ENCODE measurements around the gene KIZ. TPM values are rescaled to one million over a fixed set of nuclear protein-coding genes. Genes with fewer than 3 reads are reported as not detected.

KIZ gene
- total and polyA plus RNA-seq, 12 donors, result 8.3 to 38.2 (median 26.5) TPM

DNA sequence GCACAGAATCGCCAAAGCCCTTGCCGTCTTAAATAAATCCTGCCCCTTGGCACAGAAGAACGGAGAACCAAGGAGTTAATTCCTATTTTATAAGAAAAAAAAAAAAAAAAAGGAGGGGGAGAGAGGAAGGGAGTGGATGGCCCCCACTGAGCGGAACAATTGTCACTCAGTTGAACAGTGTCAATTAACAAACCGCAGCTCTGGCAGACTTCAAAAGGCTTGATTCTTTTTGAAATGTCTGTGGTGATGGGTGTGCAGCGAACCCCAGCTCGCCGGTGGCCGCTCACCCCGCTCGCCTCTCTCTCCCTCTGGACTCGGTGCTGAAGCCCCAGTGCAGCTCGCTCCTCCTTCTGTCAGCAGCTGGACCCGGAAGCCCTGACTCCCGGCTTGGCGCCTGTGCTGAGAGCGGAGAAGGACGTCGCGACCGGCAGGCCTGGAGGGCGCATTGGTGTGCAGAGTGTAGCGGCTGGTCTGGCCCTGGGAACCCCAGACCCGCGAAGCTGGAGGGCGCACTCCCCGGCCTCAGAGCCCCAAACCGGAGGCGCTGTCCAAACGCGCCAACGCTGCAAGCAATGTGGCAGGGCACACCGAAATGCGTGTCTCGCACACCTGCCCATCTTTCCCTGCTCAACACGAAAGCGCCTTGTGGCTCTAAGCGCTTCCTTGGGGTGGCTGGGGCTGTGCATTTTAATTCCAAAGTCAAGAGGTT is 23.1 kb upstream of the KIZ start:
- ATAC-seq (peak in 7 of 8 donors; percentile 42 to 76 (median 64)), DNase-seq (peak in 1 of 2 donors; percentile 42)
- H3K4me3 ChIP-seq, result peak overlapping the region in 9 of 10 donors; percentile 24 to 63 (median 46)

DNA sequence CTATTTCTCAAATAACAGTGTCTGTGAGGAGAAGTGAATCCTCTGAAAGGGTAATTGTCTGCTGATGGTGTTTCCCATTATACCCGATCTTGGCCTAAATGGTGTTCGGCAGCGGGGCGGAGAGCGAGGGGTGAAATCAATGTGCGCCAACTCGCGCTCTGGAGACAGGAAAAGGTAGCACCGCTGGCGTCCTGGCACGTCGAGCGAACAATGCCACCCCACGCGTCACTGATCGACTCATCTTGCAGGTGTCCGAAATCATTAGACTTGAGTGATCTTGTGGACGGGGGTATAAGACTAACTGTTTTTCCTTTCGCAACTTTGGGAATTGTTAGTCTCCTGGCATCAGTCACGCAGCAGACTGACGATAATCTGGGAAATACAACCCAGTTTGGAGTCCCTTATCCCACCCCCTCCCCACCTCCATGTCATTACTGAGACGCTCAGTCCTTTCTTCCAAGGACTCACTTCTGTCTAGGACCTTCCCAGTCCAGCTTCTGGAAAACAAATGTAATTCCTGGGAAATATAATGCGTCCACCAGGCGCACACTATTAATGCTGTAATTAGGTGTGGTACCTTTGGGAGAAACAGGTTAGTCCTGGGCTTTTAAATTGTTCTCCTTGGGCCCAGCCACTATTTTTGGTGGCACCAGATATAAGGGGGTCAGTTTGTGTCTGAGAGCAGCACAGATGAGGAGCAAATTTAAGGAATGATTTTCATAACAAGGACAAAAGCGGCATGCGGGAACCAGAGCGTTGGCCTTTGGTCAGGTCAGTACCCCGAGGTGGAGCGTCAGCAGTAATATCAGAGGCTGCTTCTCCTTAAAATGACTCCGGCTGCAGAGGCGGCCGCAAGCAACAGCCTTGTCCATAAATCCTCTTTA is 22.1 kb upstream of the KIZ start:
- WGBS, 2 donors, result 6 to 10% methylated on average over 32 of the region's 32 CpGs
- Histone ChIP-seq H3K4me3 (no peak overlapping the region), H3K27ac (no peak overlapping the region), H3K4me1 (peaks cover 2 to 58% (median 50%) of the 10 kb centered on the region in 9 donors), H3K27me3 (peaks cover 50 to 100% (median 100%) of the 10 kb centered on the region in 7 donors), H3K9me3 (no peaks in the 10 kb centered on the region), H3K36me3 (no peaks in the 10 kb centered on the region)
- DNase-seq (no peak), ATAC-seq (no peak)
- TF ChIP-seq, protein P1, sequence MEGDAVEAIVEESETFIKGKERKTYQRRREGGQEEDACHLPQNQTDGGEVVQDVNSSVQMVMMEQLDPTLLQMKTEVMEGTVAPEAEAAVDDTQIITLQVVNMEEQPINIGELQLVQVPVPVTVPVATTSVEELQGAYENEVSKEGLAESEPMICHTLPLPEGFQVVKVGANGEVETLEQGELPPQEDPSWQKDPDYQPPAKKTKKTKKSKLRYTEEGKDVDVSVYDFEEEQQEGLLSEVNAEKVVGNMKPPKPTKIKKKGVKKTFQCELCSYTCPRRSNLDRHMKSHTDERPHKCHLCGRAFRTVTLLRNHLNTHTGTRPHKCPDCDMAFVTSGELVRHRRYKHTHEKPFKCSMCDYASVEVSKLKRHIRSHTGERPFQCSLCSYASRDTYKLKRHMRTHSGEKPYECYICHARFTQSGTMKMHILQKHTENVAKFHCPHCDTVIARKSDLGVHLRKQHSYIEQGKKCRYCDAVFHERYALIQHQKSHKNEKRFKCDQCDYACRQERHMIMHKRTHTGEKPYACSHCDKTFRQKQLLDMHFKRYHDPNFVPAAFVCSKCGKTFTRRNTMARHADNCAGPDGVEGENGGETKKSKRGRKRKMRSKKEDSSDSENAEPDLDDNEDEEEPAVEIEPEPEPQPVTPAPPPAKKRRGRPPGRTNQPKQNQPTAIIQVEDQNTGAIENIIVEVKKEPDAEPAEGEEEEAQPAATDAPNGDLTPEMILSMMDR (IDR thresholded peaks at IDR 0.05), result no peak
- intact Hi-C loops (cut with DNase I), result no loop called here

More for the DNA sequence above, 23.1 kb upstream of the KIZ start:
- H3K27me3 ChIP-seq, result peaks cover 50 to 100% (median 100%) of the 10 kb centered on the region in 7 donors
- intact Hi-C loops (cut with DNase I), result no loop called here
- TF ChIP-seq, protein P1 (IDR thresholded peaks at IDR 0.05), result no peak
- peak overlapping the region in 1 of 10 donors; percentile 44 for H3K27ac ChIP-seq
- H3K9me3 ChIP-seq, result no peaks in the 10 kb centered on the region
- peaks cover 2 to 58% (median 50%) of the 10 kb centered on the region in 9 donors for H3K4me1 ChIP-seq
- no peaks in the 10 kb centered on the region for H3K36me3 ChIP-seq
- 1 to 2% methylated on average over 38 of the region's 38 CpGs for WGBS, 2 donors

DNA sequence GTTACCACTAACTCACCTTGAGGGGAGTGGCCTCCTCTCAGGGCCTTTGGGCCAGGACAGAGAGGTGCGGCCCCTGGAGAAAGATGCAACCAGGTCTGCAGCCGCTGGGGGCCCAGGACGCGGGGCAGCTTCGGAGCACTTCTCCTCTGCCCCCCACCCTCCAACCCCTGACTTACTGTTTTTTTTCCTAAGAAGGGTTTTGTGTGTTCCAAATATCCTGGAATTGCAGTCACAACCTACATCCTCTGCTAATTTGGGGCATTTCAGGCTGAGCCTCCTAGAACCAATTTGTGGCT is 21.5 kb upstream of the KIZ start:
- H3K4me1 ChIP-seq, result peaks cover 2 to 56% (median 50%) of the 10 kb centered on the region in 9 donors

DNA sequence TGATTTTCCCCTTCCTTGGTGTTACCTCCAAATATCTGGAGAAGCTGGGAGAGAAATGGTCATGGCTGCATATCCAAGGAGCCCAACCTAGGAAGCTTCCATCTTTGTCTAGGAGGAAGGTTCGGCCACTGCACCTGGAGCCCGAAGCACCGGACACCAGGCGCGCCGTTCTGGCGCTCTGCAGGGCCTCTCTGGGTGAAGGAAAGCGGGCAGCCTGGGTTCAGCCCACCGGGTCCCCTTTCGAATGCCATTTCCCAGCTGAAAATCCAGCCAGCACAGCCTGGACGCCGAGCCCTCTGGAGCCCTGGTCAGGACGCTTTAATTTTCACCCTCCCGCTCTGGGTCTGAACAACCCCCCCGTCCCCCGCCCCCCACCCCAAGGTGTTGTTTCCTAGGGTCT is 21.0 kb upstream of the KIZ start:
- ATAC-seq, result no peak
- H3K4me3 ChIP-seq, result no peak overlapping the region
- WGBS, 2 donors, result 3 to 6% methylated on average over 16 of the region's 16 CpGs
- TF ChIP-seq, protein P1 (IDR thresholded peaks at IDR 0.05), result no peak
- peaks cover 48 to 100% (median 99%) of the 10 kb centered on the region in 7 donors for H3K27me3 ChIP-seq
- no peaks in the 10 kb centered on the region for H3K36me3 ChIP-seq
- no peak overlapping the region for H3K27ac ChIP-seq
- DNase-seq, result no peak
- peaks cover 2 to 51% (median 45%) of the 10 kb centered on the region in 9 donors for H3K4me1 ChIP-seq
- no peaks in the 10 kb centered on the region for H3K9me3 ChIP-seq
- intact Hi-C loops (cut with DNase I), result no loop called here

More for the DNA sequence above, 21.5 kb upstream of the KIZ start:
- Histone ChIP-seq H3K4me3 (no peak overlapping the region), H3K27ac (no peak overlapping the region), H3K27me3 (peaks cover 50 to 100% (median 100%) of the 10 kb centered on the region in 7 donors), H3K36me3 (no peaks in the 10 kb centered on the region), H3K9me3 (no peaks in the 10 kb centered on the region)
- DNase-seq, result no peak
- intact Hi-C loops (cut with DNase I), result no loop called here
- no peak for ATAC-seq
- TF ChIP-seq, protein P1 (IDR thresholded peaks at IDR 0.05), result no peak
- 12 to 15% methylated on average over 5 of the region's 5 CpGs for WGBS, 2 donors
